NCI-H774 (cell line): ENCODE measurements around the gene TMEM50B.
"Not testable (repeated sequence)": the region's sequence is repeated elsewhere in the genome, so short reads cannot be mapped to it uniquely, and the experiment has no call there.

Experiments
- DNase-seq: peaks from one replicate; lab custom pipeline; 2025; lab: John Stamatoyannopoulos, UW

Gene TMEM50B

DNA sequence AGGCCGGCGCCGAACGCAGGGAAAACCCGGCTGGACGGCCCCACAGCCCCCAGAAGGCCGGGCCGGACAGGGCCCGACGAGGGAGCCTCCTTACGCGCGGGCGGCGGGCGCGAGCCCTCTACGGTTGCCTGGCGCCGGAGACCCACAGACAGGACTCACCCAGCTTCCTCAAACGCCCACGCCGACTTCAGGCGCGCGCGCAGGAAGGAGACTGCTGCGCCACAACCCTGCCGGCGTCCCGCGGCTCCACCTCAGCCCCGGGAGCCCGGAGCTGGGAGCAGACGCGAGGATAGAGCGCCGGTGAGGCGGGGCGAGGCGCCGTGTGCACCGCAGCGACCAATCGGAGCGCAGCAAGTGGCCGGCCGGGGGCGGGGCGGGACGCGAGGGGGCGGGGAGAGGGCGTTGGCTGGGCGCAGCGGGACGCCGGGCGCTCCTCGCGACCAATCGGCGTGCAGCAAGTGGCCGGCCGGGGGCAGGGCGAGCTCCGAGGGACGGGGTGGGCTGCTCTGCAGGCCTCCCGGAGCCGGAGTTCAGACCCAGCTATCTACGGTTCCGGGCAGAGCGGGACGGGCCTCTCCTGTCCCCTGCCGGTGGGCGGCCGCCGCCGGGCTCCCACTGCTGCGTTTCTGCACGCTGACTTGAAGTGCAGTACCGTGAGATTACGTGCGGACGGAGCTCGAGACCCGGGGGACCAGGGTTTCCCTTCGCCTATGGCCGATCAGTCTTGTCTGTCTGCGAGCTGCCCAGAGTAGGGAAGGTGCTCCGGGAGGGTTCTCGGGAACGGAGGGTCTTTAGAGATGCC, at the start of gene TMEM50B:
TSS of gene TMEM50B (minus strand) at position 296 of the 802 bp plus-strand sequence. CDS start 11,089 bp downstream, outside the sequence.
- peak; percentile 93 for DNase-seq

DNA sequence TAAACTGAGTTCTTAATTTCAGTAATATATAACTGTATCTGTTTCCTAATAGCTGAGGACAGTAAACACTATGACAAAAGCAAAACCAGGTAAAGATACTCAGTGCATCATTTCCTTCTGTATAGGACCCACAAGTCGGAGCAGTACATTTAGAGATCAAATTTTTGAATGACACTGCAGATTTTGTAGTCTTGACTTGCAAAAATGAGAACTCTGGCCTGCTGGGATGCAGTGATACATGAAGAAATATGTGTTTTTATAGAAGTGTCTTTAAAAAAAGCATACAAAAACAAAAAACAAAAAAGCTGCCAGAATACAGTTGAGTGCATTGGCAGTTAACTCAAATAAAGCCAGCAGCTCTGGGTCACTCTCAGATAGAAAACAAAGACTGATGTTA, 43.2 kb upstream of the TMEM50B start:
- no peak for DNase-seq

DNA sequence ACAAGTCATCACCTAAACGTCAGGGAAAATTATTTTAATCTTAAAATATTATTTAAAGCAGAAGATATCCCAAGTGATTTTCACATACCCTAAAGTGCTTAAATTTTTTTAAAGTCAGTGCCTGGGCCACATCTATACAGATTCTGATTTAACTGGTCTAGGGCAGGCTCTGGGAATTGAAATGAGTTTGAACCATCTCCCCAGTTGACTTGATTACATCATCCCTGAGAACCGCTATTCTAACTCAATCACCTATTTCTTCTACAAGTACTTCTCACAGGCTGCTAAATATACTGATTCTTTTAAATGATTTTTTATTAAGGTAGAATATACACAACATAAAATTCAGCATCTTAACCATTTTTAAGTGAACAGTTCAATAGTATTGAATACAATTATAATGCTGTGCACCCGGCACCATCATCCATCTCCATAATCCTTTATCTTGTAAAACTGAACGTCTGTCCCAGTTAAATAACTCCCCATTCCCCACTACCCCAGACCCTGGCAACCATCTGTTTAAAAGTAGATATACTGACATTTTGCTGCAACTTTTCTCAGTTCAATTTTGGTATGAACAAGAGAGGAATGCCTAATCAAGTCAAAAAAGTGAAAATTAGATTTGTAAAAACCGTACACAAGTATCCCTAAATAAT, 42.7 kb upstream of the TMEM50B start:
- no peak for DNase-seq

DNA sequence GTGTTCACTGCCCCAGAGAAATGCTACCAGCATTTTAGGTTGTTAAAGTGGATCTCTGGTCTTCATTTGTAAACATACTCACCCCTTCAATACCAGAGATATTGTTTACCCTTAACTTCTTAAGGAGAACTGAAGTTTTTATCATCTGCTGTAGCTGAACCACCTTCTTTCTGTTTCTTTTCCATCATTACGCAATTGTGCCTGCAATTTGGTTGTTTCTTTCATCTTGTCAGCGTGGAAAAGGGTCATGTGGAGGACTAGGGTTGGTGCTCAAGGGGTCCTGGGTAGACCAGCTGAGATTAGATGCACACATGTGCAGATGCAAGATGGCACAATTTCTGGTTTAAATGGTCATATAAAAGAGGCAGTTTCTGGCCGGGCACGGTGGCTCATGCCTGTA, 39.1 kb upstream of the TMEM50B start:
- no peak for DNase-seq

DNA sequence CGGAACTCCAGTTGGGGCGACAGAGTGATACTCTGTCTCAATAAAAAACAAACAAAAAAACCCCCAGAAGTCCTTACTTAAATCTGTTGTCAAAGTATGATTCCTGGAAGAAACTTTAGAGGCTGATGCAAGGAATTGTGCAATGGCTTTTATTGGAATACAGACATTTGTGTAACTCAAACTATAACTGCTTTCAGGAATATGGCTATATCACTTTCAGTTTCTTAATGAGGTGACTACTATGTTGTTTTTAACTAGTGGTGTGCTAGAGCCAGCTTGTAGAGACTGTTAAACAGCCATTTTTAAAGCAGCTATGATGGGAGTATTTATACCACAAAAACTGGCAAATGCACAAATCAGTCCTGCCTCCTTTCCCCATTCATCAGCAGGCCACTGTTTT, 34.5 kb upstream of the TMEM50B start:
- DNase-seq: no peak

DNA sequence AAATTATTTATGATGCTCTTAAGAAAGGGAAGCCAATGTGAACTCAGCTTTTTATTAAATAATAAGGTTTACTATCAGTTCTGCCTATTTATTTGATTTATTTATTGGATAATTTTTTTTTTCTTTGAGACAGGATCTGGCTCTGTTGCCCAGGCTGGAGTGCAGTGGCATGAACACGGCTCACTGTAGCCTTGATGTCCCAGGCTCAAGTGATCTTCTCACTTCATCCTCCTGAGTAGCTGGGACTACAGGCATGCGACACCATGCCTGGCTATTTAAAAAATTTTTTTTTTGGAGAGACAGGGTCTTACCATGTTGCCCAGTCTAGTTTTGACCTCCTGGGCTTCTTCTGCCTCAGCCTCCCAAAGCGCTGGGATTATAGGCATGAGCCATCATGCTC, 32.7 kb upstream of the TMEM50B start:
- DNase-seq: no peak

DNA sequence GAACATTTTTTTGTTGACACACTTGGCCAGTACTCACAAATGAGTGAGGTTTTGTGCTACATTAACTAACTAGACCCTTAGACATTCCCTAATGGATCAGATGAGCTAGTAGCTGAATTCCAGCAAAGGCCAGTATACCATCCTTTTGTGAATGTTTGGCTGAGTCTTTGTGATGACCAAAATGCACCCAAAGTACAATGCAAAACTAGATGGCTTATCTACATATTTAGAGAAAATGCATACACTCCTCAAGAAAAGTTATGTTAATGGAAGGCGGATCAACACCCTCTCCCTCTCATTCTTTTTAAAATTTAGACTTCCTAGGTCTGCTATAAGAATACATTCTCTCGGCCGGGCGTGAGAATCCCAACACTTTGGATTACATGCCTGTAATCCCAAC, 31.9 kb upstream of the TMEM50B start:
- DNase-seq: no peak

DNA sequence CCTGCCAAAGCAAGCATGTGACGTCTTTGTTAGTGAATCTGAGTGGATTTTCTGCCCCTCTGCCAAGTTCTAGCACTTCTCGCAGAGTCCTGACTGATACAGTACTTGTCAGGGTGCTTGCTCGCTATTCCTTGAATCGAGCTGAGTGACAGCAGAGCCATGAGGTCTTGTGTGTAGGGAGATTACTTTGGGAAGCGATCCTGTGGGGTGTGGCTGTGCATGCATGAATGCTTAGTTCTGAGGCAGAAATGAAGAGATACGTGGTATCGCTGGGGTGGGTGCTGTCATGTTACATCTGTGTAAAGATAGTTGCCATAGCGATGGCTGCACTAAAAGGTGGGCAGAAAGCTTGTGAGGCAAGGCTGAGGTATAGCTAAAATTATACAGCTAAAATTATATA, 31.1 kb upstream of the TMEM50B start:
- no peak for DNase-seq

DNA sequence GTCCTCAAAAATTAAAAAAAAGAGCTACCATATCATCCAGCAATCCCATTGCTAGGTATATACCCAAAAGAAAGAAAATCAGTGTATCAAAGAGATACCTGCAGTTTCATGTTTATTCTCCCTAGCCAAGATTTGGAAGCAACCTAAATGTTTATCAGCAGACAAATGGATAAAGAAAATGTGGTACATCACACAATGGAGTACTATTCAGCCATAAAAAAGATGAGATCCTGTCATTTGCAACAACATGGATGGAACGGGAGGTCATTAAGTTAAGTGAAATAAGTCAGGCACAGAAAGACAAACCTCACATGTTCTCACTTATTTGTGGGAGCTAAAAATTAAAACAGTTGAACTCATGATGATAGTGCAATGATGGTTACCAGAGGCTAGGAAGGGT, 27.2 kb upstream of the TMEM50B start:
- not testable (repeated sequence) for DNase-seq

DNA sequence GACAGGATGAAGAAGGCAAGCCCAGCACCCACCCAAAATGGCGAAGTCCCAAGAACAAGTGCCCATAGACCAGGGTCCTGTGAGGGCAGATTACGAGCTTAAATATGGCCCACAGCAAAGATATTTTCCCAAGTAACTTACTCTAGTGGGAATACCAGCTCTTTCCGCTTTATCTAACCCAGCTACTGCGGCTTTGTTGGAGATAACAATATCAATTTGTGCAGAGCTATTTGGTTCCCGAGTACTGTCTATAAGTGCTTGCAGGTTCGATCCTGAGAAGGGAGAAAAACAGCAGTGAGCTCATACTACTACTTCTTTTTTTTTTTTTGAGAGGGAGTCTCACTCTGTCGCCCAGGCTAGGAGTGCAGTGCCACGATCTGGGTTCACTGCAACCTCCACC, 26.1 kb upstream of the TMEM50B start:
- DNase-seq: no peak

DNA sequence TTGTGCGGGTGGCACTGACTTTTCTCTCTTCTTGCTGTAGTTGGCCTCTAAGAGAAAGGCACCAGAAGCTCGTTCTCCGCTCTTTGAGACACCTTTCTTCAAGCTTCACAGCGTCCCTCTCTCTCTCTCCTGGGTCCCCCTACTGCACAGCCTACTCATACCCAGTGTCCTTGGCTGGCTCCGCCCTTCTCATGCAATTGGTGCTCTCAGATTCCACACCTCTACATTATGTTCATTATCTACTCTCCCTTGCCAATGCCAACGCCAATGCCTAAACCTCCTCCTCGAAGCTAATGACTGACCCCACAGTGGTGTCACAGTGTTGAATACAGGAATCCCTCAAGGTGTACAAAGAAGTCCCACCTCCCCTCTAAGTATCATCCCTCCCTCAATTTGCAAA, 16.6 kb upstream of the TMEM50B start:
- DNase-seq: no peak

DNA sequence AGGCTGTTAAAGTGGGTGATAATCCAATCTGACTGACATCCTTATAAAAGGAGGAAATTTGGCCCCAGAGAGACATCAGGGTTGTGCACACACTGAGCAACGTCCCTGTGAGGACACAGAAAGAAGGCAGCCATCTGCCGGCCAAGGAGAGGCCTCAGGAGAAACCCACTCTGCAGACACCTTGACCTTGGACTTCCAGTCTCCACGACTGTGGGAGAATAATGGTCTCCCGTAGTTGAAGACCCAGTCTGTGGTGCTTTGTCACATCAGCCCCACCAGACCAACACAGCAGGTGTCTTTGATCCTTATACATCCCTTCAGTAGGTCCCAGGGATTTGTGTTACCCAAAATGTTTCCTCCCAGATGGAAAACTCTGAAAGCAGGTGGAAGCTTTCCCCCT, 16.0 kb upstream of the TMEM50B start:
- no peak for DNase-seq

DNA sequence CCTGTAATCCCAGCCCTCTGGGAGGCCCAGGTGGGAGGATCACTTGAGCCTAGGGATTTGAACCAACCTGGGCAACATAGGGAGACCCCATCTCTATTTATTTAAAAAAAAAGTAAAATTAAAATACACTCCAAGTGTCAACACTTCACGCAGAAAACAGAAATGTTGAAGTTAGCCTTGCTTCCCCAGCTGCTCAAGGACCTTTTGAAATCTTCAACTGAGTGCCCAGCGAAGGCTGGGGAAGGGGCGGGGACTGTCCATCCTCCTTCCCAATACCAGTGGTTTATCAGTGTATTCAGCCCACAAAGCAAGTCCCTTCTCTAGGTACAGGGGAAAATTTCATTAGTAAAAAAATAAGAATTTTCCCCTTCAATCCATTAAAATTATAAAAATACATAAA, 14.0 kb upstream of the TMEM50B start:
- no peak for DNase-seq

DNA sequence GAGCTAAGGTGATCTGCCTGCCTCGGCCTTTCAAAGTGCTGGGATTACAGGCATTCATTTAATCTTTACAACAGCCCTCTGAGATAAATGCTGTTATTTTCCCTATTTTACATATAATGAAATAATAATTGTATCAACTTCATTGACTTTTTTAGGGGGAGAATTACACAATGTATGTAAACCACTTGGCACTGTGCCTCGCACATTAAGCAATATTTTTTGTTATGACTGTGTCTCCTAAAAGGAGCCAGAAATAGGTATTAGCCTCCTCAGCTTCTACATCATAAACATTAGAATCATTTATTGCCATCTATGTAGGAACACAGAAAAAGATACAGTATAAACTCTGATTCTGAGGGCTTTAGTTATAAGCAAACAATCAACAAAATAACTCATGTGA, 12.8 kb upstream of the TMEM50B start:
- DNase-seq: no peak

DNA sequence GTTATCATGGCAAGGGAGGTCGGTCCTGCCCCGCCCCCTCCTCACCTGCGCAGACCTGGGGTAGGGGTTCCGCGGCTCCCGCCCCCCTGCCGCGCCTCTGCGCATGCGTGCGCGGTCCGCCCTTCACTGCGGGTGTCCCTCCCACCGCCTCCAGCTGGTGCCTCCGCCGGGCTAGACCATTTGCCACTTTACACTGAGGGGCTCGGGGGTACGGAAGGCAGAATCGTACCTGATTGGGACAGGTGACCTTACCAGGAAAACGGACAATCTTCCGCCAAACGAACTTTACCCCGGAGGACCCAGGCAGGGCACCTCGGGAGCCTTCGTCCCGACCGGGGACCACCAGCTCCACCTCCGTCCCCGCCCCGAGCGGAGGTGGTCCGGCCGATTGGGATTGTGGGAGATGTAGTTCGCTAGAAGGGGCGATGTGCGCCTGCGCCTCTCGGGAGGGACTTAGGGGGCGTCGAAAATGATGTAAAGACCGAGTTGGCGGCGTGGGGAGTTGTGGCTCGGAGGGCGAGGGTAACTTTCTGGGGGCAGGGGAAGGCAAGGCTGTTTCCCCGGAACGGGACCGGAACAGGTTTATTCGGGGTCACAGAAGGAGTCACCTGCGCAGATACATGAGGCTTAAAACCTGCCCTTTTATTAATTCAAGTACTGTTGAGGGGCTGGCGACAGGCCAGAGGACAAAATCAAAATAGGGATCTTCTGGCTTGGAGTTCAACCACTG, 11.8 kb upstream of the TMEM50B start, which contains the start of gene DNAJC28:
TSS of gene DNAJC28 (minus strand) at position 344 of the 730 bp plus-strand sequence. CDS start 2,323 bp downstream, outside the sequence.
- DNase-seq: peak; percentile 90

DNA sequence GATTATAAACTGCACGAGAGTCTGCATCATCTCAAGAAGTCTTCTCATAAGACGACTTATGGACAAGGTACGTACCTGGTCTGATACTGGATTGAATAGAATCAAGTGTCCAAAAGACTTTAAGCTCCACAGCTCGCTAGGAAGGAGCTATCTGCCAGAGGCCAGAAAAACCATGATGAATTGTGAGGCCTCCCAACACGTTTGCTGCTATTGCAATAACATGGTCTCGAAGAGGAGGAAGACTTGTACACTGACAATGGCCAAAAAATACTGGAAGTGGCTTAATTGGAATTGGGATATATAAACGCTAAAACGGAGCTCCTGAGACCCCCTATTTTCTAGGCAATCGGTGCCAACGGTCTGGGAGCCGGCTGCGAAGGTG, 11.2 kb upstream of the TMEM50B start:
- no peak for DNase-seq

DNA sequence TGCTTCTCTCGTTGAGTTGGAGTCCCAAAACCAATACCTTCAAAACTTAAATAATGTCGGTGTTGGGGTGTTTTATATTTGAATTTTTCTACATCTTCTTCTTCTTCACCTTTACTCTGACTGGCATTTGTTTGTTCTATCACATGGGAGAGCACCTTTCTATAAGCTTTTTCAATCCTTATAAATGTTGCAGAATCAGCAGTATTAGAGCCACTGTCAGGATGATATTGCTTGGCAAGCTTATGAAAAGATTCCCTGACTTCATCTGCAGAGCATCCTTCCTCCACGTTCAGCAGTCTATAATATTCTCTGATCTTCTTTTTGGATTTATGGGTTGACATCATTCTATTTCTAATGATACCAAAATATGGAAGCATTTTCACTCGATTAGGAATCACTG, 9.2 kb upstream of the TMEM50B start:
- DNase-seq: no peak

DNA sequence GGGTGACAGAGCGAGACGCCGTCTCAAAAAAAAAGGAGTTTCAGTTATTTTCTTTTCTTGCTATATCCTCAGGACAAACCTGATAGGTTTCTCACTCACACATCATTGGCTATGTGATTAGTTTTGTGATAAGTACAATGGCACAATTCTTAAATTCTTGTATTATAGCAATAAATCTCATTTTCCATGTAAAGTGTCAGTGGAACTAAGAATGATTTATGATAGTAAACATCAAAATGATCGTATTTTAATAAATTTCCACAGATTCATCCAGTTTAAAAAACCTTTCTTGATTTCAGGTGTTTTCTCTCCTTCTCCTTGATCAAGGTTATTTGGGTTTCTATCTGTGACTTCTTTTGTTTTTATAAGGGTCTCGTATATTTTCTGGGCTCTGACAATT, 8.2 kb upstream of the TMEM50B start:
- DNase-seq: no peak

DNA sequence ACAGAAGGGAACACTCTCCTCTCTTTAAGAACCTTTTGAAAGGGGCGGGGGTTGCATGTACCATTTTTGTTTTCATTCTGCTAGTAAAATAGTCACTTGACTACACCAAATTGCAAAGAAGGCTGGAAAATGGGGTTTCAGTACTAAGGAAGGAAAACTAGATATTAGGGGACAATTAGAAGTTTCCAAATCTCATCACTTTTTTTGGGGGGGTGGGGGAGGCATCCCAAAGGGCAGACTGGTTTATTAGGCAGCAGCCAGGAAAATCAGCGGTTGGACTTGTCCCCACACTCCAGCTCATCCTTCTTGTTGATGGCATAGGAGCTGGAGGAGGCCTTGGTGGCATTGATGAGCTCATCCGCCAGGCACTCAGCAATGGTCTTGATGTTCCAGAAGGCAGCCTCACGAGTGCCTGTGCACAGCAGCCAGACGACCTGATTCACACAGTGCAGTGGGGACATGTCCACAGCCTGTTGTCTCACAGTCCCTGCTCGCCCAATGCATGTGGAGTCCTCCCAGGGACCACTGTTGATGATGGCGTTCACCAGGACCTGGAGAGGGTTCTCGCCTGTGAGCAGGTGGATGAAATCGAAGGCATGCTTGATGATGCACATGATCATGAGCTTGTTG, 1.7 kb upstream of the TMEM50B start:
- DNase-seq: no peak

DNA sequence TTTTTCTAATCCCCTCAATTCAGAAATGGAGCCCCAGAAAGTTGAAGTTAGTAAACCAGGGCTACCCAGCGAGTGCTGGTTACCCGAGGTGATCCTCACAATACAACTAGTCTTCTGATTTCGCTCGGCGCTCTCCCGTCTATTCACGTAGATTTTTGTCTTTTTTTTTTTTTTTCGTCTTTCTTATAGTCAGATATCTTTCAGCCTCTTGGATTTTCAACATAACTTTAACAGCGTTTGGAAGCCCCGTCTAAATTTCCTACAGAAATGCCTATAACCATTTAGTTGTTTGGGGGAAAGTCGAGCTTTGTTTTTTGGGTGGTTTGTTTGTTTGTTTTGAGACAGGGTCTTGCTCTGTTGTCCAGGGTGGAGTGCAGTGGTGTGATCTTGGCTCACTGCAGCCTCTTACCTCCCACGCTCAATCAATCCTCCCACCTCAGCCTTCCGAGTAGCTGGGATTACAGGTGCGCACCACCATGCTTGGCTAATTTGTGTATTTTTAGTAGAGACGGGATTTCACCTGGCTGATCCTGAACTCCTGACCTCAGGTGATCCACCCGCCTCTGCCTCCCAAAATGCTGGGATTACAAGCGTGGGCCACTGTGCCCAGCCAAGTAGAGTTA, 818 bp upstream of the TMEM50B start:
- no peak for DNase-seq

DNA sequence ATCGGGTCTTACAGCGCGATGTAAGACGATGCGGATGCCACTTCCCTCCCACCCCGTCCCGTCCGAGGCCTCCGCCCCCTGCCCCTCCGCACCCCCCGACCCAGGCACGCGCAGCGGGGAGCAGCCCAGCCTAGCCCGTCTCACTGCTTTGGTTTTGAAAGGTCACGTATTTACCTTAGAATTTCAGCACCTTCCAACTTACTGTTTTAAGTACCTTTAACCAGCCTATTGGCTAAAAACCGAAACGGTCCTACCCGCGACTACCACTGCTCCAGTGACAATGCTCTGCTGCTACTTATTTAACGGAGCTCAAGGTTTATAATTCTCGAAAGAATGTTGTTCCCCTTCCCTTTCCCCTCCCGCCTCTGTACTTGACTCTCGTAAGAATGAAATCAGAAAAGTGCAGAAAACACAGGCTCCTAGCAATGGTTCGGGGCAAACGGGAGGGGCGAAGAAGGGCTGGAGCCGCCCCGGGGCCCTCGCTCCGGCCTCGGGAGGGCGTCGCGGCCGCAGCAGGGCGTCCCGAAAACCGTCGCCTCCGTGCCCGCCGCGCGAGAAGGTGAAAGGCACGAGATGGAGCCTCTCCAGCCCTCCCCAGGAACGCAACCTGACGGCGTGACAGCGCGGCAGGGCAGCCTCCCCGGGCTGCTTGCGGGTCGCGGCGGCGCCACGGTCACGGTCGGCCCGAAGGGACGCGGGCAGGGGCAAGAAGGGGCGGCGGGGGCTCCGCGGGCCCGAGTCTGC, 667 bp downstream of the TMEM50B start:
- no peak for DNase-seq
